HG02938 (cell line): ENCODE results near the gene CTDP1.
"Not testable (repeated sequence)": the region's sequence is repeated elsewhere in the genome, so short reads cannot be mapped to it uniquely, and the experiment has no call there.

Experiments used
- ATAC-seq: cut with Tn5 transposase; IDR thresholded peaks from one replicate; pipeline ENCODE4 v1.9.1; 2021; ENCODE audit warnings: mild to moderate bottlenecking, moderate library complexity; ENCODE audit not compliant: unreplicated experiment

Gene CTDP1

DNA sequence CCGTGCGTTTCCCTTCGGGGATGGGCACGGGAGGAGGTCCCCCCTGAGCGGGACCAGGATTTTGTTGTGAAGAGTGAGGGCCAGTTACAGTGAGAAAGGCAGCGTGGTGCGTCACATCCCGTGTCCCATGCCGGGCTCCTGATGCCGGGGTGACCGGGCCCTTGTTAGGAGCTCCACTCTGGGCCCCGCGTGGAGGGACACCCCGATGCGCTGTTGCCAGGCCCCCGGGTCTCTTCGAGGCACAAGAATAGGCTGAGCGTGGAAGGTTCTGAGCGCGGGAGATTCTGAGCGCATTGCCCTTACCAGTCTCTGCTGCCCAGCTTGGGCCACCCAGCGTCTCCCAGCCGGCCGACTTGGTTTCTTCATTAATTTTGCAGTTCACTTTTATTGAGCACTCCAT, 17.6 kb downstream of the CTDP1 start:
- no peak for ATAC-seq

DNA sequence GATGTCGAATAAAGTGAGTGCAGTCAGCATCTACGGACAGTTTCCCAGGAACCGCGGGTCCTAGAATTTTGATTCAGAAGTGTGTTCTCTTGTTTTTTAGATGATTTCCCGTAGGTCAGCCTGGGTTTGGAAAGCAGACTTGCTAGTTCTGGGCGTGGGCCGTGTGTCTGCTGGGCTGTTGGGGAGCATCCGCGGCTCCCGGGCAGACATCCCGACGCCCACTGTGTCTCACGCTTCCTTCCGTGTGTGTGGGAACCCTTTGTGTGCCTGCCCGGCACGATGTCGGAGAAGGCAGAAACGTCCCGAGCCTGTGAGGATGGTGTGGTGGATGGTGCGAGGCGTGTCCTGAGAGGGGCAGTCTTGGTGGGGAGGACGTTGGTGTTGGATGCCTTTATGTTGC, 18.4 kb downstream of the CTDP1 start:
- no peak for ATAC-seq

DNA sequence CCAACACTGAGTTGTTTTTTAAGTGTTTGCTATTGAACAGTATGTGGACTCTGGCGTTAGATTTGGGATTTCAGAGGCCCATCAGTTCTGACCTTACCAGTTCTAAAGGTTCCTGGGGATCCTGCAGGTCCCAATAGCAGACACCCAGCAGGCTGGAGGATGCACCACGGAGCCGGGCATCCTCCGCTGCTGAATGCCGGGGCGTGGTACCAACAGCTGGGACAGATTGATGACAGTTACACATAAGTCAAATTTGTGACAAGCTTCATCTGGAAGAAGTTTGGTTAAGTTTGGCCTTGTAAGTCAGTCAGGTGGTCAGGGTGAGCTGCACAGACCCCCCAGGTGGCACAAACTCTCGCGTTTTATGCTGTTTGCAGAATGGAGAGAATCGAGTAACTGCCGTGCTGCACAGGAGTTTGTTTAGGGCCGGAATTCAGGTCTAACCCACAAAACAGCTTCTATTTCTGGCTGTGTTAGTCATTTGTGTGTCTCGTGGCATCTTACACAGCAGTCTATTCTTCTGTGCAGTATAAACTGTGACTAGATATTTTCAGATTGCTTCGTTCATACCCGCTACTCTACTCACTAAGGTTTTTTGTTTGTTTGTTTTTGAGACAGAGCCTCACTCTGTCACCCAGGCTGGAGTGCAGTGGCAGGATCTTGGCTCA, 19.2 kb downstream of the CTDP1 start:
- no peak for ATAC-seq

DNA sequence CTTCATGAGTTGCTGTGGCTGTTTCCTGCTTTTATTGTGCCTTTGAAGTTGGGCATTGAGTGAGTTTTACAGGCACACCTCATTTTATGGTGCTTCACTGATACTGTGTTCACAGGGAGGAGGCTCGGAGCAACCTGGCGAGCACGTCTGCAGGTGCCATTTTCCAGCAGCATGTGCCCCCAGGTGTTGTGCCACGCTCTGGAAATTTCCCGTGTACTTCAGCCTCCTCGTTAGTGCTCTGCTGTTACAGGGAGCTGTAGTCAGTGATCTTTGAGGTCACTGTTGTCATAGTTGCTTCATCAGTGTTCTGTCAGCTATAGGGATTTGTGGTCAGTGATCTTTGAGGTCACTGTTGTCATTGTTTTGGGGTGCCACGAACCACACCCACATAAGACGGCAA, 20.1 kb downstream of the CTDP1 start:
- ATAC-seq: no peak

DNA sequence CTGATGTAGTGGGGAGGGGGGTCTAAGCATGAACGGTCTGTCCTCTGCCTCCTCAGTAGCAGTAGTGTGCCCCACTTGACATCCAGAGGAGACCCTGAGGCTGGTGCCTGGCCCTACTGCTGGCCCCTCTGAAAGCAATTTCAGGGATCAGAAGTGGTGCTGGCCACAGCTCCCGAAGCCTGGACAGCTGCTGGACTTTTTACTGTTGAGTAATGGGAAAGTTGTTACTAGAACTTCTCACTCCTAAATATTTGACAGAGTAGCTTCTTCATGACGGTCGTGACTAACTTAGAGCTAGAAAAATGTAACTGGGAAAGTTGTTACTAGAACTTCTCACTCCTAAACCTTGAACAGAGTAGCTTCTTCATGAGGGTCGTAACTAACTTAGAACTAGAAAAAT, 23.3 kb downstream of the CTDP1 start:
- ATAC-seq: no peak

DNA sequence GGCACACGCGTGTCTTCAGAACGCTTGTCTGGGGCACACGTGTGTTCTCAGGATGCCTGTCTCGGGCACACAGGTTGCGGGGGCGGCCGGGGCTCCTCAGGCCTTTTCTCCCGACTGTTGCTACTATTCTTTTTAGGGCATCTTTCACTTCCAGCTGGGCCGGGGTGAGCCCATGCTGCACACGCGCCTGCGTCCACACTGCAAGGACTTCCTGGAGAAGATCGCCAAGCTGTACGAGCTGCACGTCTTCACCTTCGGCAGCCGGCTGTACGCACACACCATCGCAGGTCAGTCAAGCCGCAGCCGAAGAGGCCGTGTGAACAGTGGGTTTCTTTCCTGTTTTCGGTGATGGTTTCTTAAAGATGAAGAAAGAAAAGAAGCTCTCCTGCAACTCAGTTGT, 25.0 kb downstream of the CTDP1 start:
- ATAC-seq: no peak

DNA sequence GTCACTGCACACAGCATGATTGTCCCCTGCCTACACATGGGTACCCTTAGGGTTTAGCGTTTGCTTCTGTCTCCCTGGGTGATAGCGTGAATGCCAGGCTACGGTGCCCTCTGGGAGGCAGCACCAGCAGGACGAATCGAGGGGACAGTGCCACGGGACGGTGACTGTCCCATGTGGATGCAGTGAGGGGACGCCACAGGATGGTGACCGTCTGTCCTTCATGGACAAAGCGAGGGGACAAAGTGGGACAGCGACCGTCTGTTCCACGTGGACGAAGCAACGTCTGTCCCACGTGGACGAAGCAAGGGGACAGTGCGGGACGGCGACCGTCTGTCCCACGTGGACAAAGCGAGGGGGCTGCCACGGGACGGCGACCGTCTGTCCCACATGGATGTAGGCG, 25.7 kb downstream of the CTDP1 start:
- ATAC-seq: no peak

DNA sequence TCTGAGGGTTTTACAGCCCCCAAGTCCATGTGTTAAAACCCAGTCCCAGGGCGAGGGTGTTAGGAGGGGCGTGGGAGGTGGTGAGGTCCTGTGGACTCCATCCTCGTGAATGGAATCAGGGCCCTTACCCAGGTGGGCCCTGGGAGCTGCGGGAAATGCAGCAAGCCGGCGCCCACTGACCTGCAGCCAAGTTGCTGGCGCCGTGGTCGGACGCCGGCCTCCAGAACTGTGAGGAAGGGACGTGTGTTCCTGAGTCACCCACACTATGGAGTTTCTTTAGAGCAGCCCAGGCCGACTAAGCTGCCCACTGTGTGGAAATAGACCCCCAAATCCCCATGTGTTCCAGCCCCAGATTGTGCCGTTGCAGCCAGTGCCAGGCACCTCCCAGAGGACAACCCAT, 26.4 kb downstream of the CTDP1 start:
- no peak for ATAC-seq

DNA sequence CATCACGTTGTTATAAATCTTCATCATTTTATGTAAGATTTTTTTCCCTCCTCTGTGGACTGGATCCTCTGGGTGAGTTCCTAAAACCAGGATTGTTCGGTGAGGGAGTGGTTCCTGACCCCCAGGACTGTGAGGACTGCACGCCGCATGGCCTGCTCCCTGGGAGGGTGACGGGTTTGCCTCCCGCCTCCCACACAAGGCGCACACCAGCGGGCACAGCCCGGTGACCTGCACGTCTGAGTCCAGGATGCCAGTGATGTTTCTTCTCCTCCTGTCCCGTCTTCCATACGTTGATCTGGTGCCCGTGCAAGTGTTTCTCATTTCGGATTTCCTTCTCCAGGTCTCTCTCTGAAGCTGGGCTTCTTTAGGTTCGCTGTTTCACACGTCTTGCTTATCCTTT, 27.1 kb downstream of the CTDP1 start:
- ATAC-seq: no peak

DNA sequence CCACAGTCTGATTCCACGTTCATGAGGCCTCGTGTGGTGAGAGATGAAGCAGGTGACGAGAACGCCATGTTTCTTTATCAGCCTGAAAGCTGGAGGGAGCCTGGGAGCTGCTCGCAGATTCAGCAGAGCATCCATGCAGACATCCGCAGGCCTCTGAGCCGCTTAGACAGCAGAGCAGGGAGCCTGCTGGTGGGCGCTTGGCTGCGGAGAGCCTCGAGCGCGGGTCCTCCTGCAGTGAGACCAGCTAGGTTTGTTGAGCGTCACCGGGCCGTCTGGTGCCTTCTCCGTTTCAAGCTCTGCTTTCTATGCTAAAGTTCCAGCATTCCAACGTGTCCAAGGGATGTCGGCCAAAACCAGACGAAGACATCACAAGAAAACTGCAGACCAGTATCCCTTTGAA, 27.6 kb downstream of the CTDP1 start:
- no peak for ATAC-seq

DNA sequence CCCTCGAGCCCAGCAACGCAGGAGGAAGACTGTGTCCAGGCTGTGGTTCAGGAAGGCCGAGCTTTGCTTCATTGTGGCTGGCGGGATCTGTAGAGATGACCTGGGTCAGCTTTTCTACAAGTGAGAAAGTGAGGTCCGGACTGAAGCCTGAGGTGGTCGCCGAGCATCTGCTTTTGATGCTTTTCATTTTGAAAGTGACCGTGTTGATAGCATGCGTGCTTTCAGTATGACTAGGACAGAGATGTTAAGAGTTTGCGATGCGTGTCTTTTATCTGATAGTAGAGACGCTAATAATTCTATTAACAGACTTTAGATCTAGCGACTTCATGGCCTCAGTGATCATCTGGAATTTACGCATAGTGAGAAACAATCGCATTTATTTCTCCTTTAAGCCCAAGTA, 28.1 kb downstream of the CTDP1 start:
- ATAC-seq: no peak

DNA sequence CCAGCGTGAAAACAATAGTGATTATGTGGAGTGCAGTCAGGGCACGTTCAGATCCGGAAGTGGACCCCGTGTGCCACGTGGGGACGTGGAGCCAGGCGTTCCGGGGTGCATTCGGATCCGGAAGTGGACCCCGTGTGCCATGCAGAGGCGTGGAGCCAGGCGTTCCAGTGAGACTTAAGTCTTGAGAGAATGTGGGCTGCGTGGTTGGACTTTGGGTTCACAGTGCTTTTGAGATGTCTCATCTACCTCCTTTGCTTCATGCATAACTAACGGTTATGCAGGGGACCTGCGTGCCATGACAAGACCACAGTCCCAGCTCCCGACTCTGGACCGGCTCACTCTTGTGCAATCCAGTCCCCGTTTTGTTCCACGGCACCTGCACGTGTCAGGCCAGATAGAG, 28.8 kb downstream of the CTDP1 start:
- no peak for ATAC-seq

DNA sequence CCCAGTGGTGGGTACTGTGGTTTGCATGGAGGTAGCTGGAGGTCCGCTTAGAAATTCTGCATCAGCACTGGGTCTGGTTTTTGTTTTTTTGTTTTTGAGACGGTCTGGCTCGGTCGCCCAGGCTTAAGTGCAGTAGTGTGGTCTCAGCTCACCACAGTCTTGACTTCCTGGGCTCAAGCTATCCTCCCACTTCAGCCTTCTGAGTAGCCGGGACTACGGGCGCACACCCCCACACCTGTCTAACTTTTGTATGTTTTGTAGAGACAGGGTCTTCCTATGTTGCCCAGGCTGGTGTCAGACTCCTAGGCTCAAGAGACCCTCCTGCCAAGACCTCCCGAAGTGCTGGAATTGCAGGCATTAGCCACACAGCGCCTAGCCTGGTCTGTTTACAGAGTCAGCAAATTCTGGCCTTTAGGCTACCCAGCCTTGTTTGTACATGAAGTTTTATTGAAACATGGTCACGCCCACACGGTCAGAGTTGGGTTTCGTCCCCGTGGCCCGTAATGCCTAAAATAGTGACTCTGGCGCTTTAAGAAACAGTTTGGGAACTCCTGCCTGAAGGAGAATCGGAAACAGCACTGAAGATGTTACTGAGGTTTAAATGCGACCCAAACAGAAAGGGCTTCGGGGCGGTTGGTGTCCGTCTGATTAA, 32.7 kb downstream of the CTDP1 start:
- no peak for ATAC-seq

DNA sequence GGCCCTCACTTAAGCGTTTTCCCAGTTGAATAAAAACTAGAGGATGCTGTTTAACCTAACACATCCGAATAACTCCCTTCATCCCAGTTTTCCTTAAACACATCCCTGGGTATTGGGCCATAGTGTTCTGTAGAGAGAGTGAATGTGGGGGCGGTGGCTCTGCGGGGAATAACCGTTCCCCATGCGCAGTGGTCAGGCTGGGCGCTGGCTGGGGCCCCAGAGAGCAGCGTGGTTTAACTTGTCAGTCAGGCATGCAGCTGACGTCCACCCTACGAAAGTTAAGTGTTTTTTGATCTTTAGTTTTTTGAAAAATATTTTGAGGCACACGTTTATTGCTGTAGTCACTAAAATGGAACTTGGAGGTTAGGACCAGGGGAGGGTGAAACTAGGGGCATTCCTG, 33.7 kb downstream of the CTDP1 start:
- no peak for ATAC-seq

DNA sequence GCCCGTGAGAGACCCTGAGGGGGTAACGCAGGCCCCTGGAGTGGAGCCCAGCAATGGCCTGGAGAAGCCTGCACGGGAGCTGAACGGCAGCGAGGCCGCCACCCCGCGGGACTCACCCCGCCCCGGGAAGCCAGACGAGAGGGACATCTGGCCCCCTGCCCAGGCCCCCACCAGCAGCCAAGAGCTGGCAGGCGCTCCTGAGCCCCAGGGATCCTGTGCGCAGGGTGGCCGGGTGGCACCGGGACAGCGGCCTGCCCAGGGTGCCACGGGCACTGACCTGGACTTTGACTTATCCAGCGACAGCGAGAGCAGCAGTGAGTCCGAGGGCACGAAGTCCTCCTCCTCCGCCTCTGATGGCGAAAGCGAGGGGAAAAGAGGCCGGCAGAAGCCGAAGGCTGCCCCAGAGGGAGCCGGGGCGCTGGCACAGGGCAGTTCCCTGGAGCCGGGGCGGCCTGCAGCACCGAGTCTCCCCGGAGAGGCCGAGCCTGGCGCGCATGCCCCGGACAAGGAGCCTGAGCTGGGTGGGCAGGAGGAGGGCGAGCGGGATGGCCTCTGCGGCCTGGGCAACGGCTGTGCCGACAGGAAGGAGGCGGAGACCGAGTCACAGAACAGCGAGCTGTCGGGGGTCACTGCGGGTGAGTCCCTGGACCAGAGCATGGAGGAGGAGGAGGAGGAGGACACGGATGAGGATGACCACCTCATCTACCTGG, 35.1 kb downstream of the CTDP1 start:
- ATAC-seq: no peak

DNA sequence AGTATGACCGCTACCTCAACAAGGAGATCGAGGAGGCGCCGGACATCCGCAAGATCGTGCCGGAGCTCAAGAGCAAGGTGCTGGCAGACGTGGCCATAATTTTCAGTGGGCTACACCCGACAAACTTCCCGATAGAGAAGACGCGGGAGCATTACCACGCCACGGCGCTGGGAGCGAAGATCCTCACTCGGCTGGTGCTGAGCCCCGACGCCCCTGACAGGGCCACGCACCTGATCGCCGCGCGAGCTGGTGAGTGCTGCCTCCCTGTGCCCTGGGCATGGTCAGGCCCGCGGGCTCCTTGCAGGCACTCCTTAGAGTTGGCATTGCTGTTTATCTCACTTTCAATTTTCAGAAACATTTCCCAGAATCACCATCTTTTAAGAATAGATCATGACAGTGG, 35.7 kb downstream of the CTDP1 start:
- ATAC-seq: no peak

DNA sequence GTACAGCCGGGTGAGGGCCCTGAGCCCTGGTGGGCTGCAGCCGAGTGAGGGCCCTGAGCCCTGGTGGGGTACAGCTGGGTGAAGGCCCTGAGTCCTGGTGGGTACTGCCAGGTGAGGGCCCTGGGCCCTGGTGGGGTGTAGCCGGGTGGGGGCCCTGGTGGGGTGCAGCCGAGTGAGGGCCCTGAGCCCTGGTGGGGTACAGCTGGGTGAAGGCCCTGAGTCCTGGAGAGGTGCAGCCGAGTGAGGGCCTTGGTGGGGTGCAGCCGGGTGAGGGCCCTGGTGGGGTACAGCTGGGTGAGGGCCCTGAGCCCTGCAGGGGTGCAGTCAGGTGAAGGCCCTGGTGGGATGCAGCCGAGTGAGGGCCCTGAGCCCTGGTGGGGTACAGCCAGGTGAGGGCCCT, 37.5 kb downstream of the CTDP1 start:
- no peak for ATAC-seq

DNA sequence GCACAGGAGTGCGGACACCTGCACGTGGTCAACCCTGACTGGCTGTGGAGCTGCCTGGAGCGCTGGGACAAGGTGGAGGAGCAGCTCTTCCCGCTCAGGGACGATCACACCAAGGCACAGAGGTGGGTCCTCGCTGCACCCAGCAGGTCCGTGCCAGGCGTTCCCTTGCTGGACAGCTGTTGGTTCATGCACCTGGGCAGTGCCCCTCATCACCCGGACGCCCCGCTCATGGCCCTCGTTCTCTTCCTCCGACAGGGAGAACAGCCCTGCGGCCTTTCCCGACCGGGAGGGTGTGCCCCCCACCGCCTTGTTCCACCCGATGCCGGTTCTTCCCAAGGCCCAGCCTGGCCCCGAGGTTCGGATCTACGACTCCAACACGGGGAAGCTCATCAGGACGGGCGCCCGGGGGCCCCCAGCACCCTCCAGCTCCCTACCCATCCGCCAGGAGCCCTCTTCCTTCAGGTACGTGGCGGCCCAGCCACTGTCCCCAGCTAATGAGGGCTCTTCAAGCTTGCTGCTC, 38.0 kb downstream of the CTDP1 start:
- no peak for ATAC-seq

DNA sequence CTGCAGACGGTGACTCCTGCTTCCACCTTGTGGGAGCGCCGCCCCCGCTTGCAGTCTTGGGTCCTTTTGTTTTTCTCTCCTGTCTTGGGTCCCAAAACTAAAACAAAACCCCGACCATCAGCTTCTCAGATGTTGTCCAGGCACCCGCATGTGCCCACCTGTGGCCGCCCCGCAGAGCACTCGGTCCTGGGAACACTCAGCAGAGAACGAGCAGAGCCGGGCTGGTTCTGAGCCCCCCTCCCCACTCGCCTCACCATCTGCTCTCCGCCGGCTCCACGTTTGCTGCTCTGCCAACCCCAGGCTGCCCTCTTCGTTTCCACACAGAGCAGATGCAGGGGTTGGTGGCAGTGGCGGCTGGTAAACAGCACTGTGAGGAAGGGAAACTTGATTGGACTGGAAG, 38.5 kb downstream of the CTDP1 start:
- ATAC-seq: no peak

DNA sequence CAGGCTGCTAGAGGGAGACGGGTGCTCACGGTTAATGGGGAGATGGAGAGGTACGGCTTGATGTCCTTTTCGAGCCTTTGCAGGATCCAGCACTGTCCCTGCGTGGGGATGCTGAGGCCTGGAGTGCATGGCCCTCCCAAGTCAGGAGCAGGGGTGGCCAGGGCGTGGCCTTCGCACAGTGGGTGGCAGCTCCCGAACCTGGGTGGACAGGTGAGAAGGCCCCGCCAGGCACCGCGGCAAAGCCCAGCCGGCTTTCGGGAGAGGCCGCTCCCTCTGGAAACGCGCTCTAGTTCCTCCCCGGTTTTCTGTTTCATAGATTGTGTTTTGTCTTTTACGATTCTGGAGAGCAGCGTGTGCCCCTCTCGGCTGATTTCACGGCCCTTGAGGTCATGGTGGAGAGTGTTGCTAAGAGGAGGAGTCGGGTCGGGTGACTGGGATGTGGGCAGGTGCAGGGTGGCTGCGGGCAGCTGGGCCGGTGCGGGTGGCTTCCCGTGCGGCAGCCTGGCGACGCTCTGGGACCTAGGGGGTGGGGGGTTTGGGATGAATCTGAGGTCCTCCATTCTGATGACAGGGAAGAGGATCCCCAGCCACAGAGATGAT, 39.4 kb downstream of the CTDP1 start:
- ATAC-seq: no peak

DNA sequence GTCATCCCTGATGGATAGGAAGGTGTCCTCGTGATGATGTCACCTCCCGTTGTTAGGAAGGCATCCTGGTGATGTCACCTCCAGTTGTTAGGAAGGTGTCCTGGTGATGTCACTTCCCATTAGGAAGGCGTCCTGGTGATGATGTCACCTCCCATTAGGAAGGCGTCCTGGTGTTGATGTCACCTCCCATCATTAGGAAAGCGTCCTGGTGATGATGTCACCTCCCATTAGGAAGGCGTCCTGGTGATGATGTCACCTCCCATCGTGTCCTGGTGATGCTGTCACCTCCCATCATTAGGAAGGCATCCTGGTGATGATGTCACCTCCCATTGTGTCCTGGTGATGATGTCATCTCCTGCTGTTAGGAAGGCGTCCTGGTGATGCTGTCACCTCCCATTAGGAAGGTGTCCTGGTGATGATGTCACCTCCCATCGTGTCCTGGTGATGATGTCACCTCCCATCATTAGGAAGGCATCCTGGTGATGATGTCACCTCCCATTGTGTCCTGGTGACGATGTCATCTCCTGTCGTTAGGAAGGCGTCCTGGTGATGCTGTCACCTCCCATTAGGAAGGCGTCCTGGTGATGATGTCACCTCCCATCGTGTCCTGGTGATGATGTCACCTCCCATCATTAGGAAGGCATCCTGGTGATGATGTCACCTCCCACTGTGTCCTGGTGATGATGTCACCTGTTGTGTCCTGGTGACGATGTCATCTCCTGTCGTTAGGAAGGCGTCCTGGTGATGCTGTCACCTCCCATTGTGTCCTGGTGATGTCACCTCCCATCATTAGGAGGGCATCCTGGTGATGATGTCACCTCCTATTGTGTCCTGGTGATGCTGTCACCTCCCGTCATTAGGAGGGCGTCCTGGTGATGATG, 40.1 kb downstream of the CTDP1 start:
- ATAC-seq: not testable (repeated sequence)
